Fibroblast of villous mesenchyme (primary cell): ENCODE measurements around the gene CDH13. TPM values are rescaled to one million over a fixed set of nuclear protein-coding genes. Genes with fewer than 3 reads are reported as not detected.

Source experiments
- DNase-seq: peaks from one replicate; pipeline ENCODE4 v3.0.0-alpha.2; 2010; ENCODE audit warnings: low read depth
- H3K4me3 ChIP-seq: 2 replicates; pipeline ENCODE4 v1.5.1; 2011; ENCODE audit warnings: low read depth, mild to moderate bottlenecking, low read length
- CTCF ChIP-seq: IDR thresholded peaks from 2 replicates; pipeline ENCODE4 v1.5.1; 2012; ENCODE audit warnings: low read depth, mild to moderate bottlenecking, low read length; ENCODE audit not compliant: insufficient read depth
- total RNA-seq: library from RNA; depleted of rRNA; stranded (reverse); fragments of >200 nt; gene quantifications from 2 replicates; pipeline ENCODE4 v1.2.3, GENCODE V29; 2012

CDH13 gene
- total RNA-seq, 1 donor: 47.5 TPM

- H3K4me3 ChIP-seq: no peak overlapping the region
- no peak for TF ChIP-seq CTCF
- DNase-seq: no peak
Observed at GRCh38 chr16:83031524-83031923, 404.8 kb downstream of the CDH13 start.

- no peak overlapping the region for H3K4me3 ChIP-seq
- TF ChIP-seq CTCF: no peak
- DNase-seq: no peak
Observed at GRCh38 chr16:83037102-83037501, 410.3 kb downstream of the CDH13 start.

GRCh38 chr16:83037884-83038283, 411.1 kb downstream of the CDH13 start:
- no peak for TF ChIP-seq CTCF
- no peak overlapping the region for H3K4me3 ChIP-seq
- no peak for DNase-seq

GRCh38 chr16:83040174-83040573, 413.4 kb downstream of the CDH13 start:
- H3K4me3 ChIP-seq: no peak overlapping the region
- DNase-seq: peak; percentile 30
- TF ChIP-seq CTCF: no peak

- TF ChIP-seq CTCF: no peak
- DNase-seq: peak; percentile 60
- no peak overlapping the region for H3K4me3 ChIP-seq
Observed at GRCh38 chr16:83044589-83044988, 417.8 kb downstream of the CDH13 start.

- DNase-seq: no peak
- TF ChIP-seq CTCF: no peak
- H3K4me3 ChIP-seq: no peak overlapping the region
Observed at GRCh38 chr16:83045790-83046189, 419.0 kb downstream of the CDH13 start.

GRCh38 chr16:83046664-83047063, 419.9 kb downstream of the CDH13 start:
- no peak overlapping the region for H3K4me3 ChIP-seq
- no peak for DNase-seq
- TF ChIP-seq CTCF: no peak
